Thyroid gland (tissue), 4 donors: Measurements from ENCODE around the gene EPHA3.

Source experiments
- CTCF ChIP-seq, 6 experiments: fragments of 200-600 bp in 3 of 6; fragments of 450-650 bp in 3 of 6; sonication (generic) in 3 of 6; IDR thresholded peaks; one replicate each; pipeline ENCODE4 v1.5.1; 2016 to 2019; ENCODE audit warnings: antibody characterized with exemption in 6 of 6, mild to moderate bottlenecking in 2 of 6, inconsistent platforms in 1 of 6, moderate library complexity in 1 of 6
- POLR2A ChIP-seq, 2 donors: fragments of 450-650 bp; IDR thresholded peaks; one replicate each; pipeline ENCODE4 v1.6.1; 2017; ENCODE audit warnings: antibody characterized with exemption in 2 of 2, mild to moderate bottlenecking in 2 of 2, moderate library complexity in 1 of 2

GRCh38 chr3:89474333-89475130 is 367.1 kb downstream of the EPHA3 start:
- no peak for TF ChIP-seq POLR2A (IDR thresholded peaks at IDR 0.05)
- TF ChIP-seq CTCF (IDR thresholded peaks at IDR 0.05) = no peak
